Activated CD4-positive, alpha-beta memory T cell treated with anti-CD3 and anti-CD28 coated beads, Interleukin-2, amount 10 ng/mL, durations not matched to agents 7 days and 5 days (primary cell): ENCODE data around the gene IZUMO4. TPM values are rescaled to one million over a fixed set of nuclear protein-coding genes. Genes with fewer than 3 reads are reported as not detected.
"Not testable (repeated sequence)": the region's sequence is repeated elsewhere in the genome, so short reads cannot be mapped to it uniquely, and the experiment has no call there.

Experiments
- CTCF ChIA-PET: fragments of 350-600 bp; sonication (Branson Sonifier 250); formaldehyde crosslinking; loops from one replicate; lab custom pipeline; 2021; ENCODE audit warnings: antibody characterized with exemption, inconsistent platforms; lab: Charles Lee
- POLR2A ChIA-PET: fragments of 350-600 bp; sonication (Branson Sonifier 250); formaldehyde crosslinking; loops from one replicate; lab custom pipeline; 2021; ENCODE audit warnings: antibody characterized with exemption; lab: Charles Lee
- DNase-seq: peaks from one replicate; pipeline ENCODE4 v3.0.0-alpha.2; 2020
- H3K27ac Mint-ChIP-seq: one replicate; pipeline ENCODE4 v1.8.0; 2021; ENCODE audit warnings: mild to moderate bottlenecking, mixed read lengths
- H3K27me3 Mint-ChIP-seq: one replicate; pipeline ENCODE4 v1.8.0; 2021; ENCODE audit warnings: mixed read lengths
- H3K36me3 Mint-ChIP-seq: one replicate; pipeline ENCODE4 v1.8.0; 2021; ENCODE audit warnings: low read depth, mixed read lengths
- H3K4me1 Mint-ChIP-seq: one replicate; pipeline ENCODE4 v1.8.0; 2021; ENCODE audit warnings: mixed read lengths
- H3K4me3 Mint-ChIP-seq: one replicate; pipeline ENCODE4 v1.8.0; 2021; ENCODE audit warnings: mild to moderate bottlenecking, mixed read lengths
- H3K9me3 Mint-ChIP-seq: one replicate; pipeline ENCODE4 v1.8.0; 2021; ENCODE audit warnings: mixed read lengths
- total RNA-seq, 2 experiments: library from RNA; stranded (reverse); gene quantifications; one replicate each; pipeline ENCODE4 v1.2.3, GENCODE V29; 2021

IZUMO4 gene
- total RNA-seq, 2 experiments from 2014 or later: 10.3 to 10.5 TPM

DNA sequence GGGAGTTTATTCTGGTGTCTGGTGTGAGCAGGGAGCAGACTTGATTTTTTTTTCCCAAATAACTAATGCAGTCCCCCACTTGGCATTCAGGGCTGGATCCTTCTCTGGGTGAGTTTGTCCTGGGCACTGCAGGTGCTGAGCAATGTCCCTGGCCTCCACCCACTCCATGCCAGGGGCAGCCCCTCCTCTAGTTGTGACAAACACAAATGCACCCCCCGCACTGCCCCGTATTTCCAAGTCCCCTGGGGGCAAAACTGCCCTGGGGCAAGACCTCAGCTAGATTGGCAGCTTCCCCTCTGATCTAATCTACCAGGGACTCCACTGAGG, 7.0 kb upstream of the IZUMO4 start:
- Mint-ChIP-seq H3K4me1 (peaks cover 73% of the 10 kb centered on the region), H3K27ac (peak overlapping the region; percentile 92), H3K27me3 (no peaks in the 10 kb centered on the region), H3K9me3 (no peaks in the 10 kb centered on the region), H3K4me3 (peak overlapping the region; percentile 57), H3K36me3 (peaks cover 52% of the 10 kb centered on the region)
- no peak for DNase-seq
- POLR2A ChIA-PET: interaction anchor here (1.1 to 6.9 kb wide), 3 partner anchors 37 to 192 kb away, joined by 3 to 33 read pairs (median 6); partner anchors contain the start of gene MKNK2
- CTCF ChIA-PET: interaction anchor here (1.2 kb wide), 1 partner anchor 71 kb away, joined by 3 read pairs; no protein-coding TSS in a partner anchor

DNA sequence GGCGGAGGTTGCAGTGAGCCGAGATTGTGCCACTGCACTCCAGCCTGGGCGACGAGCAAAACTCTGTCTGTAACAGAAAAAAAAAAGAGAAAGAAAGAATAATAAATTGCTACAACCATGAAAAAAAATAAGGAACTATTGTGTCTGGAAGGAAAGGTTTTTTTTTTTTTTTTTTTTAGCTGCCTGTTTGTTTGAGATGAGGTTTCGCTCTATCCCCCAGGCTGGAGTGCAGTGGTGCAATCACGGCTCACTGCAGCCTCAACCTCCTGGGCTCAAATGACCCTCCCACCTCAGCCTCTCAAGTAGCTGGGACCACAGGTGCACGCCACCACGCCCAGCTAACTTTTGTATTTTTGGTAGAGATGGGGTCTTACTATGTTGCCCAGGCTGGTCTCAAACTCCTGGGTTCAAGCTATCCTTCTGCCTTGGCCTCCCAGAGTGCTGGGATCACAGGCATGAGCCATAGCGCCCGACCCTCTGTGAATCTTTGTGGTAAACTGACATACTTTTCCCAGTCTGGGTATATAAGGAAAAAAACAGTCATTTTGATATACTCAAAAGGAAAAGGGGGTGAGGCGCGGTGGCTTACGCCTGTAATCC, 4.7 kb upstream of the IZUMO4 start:
- Mint-ChIP-seq H3K27ac (peak overlapping the region; percentile 26), H3K36me3 (peaks cover 52% of the 10 kb centered on the region), H3K4me1 (peaks cover 61% of the 10 kb centered on the region)
- ChIA-PET POLR2A (interaction anchor here (1.1 to 5.0 kb wide), 4 partner anchors 7 to 40 kb away, joined by 3 to 118 read pairs (median 14); no protein-coding TSS in a partner anchor), CTCF (interaction anchor here (0.7 to 5.1 kb wide), 3 partner anchors 7 to 194 kb away, joined by 3 to 54 read pairs (median 4); no protein-coding TSS in a partner anchor)
- DNase-seq, H3K9me3 Mint-ChIP-seq, H3K4me3 Mint-ChIP-seq, H3K27me3 Mint-ChIP-seq: not testable (repeated sequence)

DNA sequence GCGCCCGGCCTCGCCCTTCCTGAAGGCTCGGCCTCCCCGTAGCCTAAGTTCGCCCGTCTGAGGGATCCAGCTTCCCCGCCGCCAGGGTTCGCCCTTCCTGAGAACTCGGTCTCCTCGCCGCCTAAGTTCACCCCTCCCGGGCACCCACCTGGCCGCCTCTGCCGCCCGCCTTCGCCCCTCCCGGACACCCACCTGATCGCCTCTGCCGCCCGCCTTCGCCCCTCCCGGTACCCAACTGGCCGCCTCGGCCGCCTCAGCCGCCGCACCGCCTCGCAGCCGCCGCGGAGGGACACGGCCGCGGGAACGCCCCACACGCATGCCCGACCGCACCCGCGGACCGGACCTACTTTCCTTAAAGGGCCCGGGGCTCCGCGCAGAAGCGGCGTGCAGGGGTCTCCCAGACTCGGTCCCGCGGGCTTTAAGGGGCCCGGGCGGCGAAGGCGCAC, 658 bp upstream of the IZUMO4 start, which contains the start of gene MOB3A:
Gene MOB3A (minus strand): TSS at position 293 of the 446 bp plus-strand sequence. CDS start 17,766 bp downstream, outside the sequence.
- Mint-ChIP-seq H3K36me3 (peaks cover 38% of the 10 kb centered on the region), H3K4me3 (peak within 1 kb of the TSS; percentile 99), H3K9me3 (no peaks in the 10 kb centered on the region), H3K4me1 (peaks cover 31% of the 10 kb centered on the region), H3K27ac (peak within 1 kb of the TSS; percentile 88), H3K27me3 (no peaks in the 10 kb centered on the region)
- DNase-seq: peak; percentile 89
- POLR2A ChIA-PET: interaction anchor here (0.8 to 5.0 kb wide), 9 partner anchors 11 to 201 kb away, joined by 3 to 118 read pairs (median 9); partner anchors contain the start of genes AP3D1 and MKNK2
- CTCF ChIA-PET: interaction anchor here (1.3 to 5.1 kb wide), 3 partner anchors 11 to 153 kb away, joined by 3 to 54 read pairs (median 4); partner anchors contain the start of gene AP3D1

DNA sequence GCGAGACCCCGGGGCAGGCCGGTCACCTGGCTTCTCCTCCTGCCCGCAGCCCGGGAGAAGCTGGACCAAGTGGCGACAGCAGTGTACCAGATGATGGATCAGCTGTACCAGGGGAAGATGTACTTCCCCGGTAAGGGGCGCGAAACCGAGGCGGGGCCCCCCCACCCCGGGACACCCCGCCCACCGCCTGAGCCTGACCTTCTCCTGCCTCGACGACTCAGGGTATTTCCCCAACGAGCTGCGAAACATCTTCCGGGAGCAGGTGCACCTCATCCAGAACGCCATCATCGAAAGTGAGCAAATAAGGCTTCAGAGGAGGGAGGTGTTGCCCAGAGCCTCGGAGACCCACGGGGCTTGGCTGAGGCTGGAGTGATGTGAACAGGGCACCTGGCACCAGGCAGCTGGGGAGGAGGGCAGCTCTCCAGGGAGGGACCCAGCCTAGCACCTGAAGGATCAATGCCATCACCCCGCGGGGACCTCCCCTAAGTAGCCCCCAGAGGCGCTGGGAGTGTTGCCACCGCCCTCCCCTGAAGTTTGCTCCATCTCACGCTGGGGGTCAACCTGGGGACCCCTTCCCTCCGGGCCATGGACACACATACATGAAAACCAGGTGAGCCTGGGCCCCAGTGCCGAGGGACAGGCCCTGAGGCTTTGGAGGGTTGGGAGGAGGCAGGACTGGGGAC, 629 bp downstream of the IZUMO4 start:
- Mint-ChIP-seq H3K9me3 (no peaks in the 10 kb centered on the region), H3K27me3 (no peaks in the 10 kb centered on the region), H3K4me1 (peaks cover 25% of the 10 kb centered on the region), H3K36me3 (peaks cover 45% of the 10 kb centered on the region), H3K4me3 (peak overlapping the region; percentile 77), H3K27ac (peak overlapping the region; percentile 78)
- ChIA-PET POLR2A (interaction anchor here (0.6 to 2.4 kb wide), 7 partner anchors 12 to 200 kb away, joined by 3 to 14 read pairs (median 3); no protein-coding TSS in a partner anchor), CTCF (interaction anchor here (1.0 to 1.5 kb wide), 4 partner anchors 45 to 199 kb away, joined by 3 to 5 read pairs (median 4); partner anchors contain the start of gene AP3D1)
- DNase-seq: peak; percentile 47

DNA sequence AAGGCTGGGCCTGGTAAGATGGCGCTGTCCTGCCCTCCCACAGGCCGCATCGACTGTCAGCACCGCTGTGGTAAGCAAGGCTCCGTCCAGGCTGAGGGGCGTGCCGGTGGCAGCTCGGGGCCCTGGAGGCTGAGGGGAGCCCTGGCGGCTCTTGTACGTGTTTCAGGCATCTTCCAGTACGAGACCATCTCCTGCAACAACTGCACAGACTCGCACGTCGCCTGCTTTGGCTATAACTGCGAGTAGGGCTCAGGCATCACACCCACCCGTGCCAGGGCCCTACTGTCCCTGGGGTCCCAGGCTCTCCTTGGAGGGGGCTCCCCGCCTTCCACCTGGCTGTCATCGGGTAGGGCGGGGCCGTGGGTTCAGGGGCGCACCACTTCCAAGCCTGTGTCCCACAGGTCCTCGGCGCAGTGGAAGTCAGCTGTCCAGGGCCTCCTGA, 1.2 kb downstream of the IZUMO4 start:
- ChIA-PET CTCF (interaction anchor here (1.0 to 1.5 kb wide), 3 partner anchors 46 to 200 kb away, joined by 3 to 5 read pairs (median 4); no protein-coding TSS in a partner anchor), POLR2A (interaction anchor here (0.8 to 2.4 kb wide), 4 partner anchors 15 to 201 kb away, joined by 3 to 14 read pairs (median 6); no protein-coding TSS in a partner anchor)
- Mint-ChIP-seq H3K4me1 (peaks cover 22% of the 10 kb centered on the region), H3K27ac (no peak overlapping the region), H3K9me3 (no peaks in the 10 kb centered on the region), H3K36me3 (peaks cover 40% of the 10 kb centered on the region), H3K4me3 (peak overlapping the region; percentile 21), H3K27me3 (no peaks in the 10 kb centered on the region)
- DNase-seq: no peak

DNA sequence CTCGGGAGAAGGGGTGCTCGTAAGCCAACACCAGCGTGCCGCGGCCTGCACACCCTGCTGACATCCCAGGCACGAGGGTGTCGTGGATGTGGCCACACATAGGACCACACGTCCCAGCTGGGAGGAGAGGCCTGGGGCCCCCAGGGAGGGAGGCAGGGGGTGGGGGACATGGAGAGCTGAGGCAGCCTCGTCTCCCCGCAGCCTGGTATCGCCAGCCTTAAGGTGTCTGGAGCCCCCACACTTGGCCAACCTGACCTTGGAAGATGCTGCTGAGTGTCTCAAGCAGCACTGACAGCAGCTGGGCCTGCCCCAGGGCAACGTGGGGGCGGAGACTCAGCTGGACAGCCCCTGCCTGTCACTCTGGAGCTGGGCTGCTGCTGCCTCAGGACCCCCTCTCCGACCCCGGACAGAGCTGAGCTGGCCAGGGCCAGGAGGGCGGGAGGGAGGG, 2.4 kb downstream of the IZUMO4 start:
- H3K4me3 Mint-ChIP-seq: no peak overlapping the region
- peaks cover 14% of the 10 kb centered on the region for H3K4me1 Mint-ChIP-seq
- CTCF ChIA-PET: interaction anchor here (1.2 kb wide), 1 partner anchor 79 kb away, joined by 5 read pairs; no protein-coding TSS in a partner anchor
- H3K27ac Mint-ChIP-seq: no peak overlapping the region
- no peak for DNase-seq
- no peaks in the 10 kb centered on the region for H3K27me3 Mint-ChIP-seq
- peaks cover 43% of the 10 kb centered on the region for H3K36me3 Mint-ChIP-seq
- POLR2A ChIA-PET: no interaction called here
- no peaks in the 10 kb centered on the region for H3K9me3 Mint-ChIP-seq

DNA sequence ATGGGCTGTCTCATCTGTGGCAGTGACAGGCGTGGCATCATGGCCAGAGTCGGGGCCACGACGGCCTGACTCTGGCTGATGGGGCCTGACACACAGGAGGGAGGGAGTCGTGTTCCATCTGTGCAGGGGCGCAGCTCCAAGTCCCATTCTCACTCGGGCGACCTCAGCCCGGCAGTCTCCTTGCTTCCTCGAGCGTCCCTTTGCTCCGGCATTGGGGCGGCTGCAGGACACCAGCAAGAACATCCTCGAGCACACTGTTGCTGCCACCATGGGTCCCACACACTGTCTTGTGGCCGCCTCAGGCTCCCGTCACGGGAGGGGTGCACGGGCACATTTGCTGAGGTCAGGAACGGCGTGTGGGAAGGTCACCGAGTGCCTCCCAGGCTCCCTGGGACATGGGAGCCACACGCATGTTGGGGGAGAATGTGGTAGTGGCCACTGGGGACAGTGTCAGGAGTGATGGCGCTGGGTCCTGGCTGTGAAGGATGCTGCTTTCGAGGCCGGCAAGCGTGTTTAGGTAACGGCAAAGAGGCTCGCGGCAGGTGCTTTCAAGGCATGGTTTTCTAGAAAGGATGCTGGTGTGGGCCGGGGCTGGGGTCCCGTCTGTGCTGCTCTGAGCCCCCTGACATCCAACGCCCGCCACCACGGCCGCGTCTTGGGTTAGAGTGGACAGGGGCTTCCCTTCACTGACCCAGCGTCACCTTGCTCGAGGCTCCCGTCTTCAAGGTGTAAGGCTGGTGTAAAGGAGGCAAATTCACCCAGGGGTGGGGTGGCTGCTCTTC, 3.4 kb downstream of the IZUMO4 start:
- Mint-ChIP-seq H3K4me3 (no peak overlapping the region), H3K4me1 (peaks cover 11% of the 10 kb centered on the region), H3K27ac (no peak overlapping the region), H3K27me3 (no peaks in the 10 kb centered on the region), H3K36me3 (peaks cover 41% of the 10 kb centered on the region), H3K9me3 (no peaks in the 10 kb centered on the region)
- no peak for DNase-seq
- ChIA-PET POLR2A (no interaction called here), CTCF (no interaction called here)

DNA sequence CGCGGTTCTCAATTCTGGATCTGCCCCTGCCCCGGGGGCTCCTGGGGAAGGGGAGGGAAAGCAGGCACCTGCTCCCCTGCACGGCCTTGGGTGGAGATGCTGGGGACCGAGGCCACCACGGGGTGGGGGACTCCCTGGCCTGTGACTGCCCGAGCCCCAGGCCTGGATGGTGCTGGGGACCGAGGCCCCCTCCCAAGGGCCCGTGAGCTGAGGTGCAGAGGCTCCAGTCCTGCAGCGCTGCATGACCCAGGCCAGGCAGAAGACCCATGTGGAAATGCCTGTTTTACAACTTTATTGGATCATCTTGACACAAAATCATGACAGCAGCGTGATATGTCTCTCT, 4.0 kb downstream of the IZUMO4 start:
- Mint-ChIP-seq H3K4me3 (no peak overlapping the region), H3K27ac (no peak overlapping the region), H3K4me1 (peaks cover 11% of the 10 kb centered on the region), H3K9me3 (no peaks in the 10 kb centered on the region), H3K36me3 (peaks cover 42% of the 10 kb centered on the region), H3K27me3 (no peaks in the 10 kb centered on the region)
- ChIA-PET CTCF (no interaction called here), POLR2A (no interaction called here)
- no peak for DNase-seq

DNA sequence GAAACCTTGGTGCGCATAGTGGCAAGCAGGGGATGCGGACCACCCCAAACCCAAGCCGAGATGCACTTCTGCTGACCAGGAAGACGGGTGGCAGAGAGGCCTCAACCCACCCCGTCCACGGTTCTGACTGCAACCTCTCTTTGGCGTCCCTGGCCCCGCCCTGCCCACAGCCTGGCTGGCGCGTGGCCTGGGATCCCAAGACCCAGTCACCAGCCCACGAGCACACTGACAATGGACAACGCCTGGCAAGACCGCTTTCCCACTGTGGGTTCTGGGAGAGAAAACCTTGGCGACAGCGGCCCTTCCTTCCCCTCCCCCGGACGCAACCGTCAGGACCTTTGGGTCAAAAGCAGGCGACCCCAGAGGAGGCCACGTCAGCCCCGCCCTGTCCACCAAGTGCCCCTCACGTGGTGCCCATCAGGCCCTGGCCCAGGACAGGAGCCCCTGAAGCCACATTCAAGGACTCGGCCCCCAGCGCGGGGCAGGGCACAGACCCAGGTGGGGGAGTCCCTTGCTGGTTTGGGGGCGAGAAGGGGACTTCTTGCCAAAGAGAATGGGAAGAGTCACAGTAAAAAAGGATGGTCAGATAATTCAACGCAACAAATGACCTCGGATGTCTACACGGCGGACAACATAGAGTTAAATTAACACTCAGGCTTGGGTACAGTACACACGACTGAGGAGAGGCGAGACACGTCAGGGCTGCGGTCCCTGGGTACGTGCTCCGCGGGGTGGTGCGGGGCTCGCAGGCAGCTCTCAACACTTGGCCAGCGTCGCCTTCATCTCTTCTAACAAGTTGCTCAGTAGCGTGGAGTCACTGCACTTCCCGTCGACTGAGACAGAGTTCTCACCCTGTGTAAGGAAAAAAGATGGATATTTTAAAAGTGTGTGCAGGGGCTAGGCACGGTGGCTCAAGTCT, 5.0 kb downstream of the IZUMO4 start:
- H3K27ac Mint-ChIP-seq: no peak overlapping the region
- CTCF ChIA-PET: no interaction called here
- DNase-seq: no peak
- no peaks in the 10 kb centered on the region for H3K9me3 Mint-ChIP-seq
- POLR2A ChIA-PET: no interaction called here
- H3K27me3 Mint-ChIP-seq: no peaks in the 10 kb centered on the region
- H3K4me1 Mint-ChIP-seq: peaks cover 11% of the 10 kb centered on the region
- peaks cover 49% of the 10 kb centered on the region for H3K36me3 Mint-ChIP-seq
- no peak overlapping the region for H3K4me3 Mint-ChIP-seq

DNA sequence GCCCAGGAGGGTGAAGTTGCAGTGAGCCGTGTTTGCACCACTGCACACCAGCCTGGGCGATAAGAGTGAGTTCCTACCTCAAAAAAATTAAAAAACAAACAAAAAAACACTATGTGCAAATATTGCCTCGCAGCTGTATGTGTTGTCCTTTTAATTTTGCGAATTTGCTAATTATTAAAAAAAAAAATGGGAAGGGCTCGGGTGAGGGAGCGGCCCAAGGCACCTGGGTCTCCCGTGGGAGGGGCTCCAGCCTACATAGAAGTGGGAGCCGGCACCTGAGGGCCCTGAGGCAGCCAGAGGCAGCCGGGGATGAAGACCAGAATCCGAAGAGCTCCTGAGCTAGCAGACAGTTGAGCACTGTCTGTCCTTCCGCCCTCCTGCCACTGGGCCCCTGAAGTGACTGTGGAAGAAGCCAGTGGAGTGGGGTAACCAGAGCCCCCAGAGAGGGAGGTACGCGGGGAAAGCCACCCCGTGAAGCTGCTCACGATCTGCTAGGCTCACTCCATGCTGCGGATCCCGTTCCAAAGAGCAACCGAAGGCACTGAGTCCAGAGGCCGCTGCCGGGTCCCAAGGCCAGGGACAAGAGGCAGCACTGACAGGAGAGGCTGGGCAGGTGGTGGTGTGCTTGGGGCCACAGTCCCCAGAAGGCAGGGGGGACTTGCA, 6.5 kb downstream of the IZUMO4 start:
- no peak for DNase-seq
- no peak overlapping the region for H3K27ac Mint-ChIP-seq
- H3K36me3 Mint-ChIP-seq: peaks cover 61% of the 10 kb centered on the region
- POLR2A ChIA-PET: no interaction called here
- no peaks in the 10 kb centered on the region for H3K27me3 Mint-ChIP-seq
- no peaks in the 10 kb centered on the region for H3K9me3 Mint-ChIP-seq
- CTCF ChIA-PET: no interaction called here
- no peak overlapping the region for H3K4me3 Mint-ChIP-seq
- peaks cover 2% of the 10 kb centered on the region for H3K4me1 Mint-ChIP-seq

DNA sequence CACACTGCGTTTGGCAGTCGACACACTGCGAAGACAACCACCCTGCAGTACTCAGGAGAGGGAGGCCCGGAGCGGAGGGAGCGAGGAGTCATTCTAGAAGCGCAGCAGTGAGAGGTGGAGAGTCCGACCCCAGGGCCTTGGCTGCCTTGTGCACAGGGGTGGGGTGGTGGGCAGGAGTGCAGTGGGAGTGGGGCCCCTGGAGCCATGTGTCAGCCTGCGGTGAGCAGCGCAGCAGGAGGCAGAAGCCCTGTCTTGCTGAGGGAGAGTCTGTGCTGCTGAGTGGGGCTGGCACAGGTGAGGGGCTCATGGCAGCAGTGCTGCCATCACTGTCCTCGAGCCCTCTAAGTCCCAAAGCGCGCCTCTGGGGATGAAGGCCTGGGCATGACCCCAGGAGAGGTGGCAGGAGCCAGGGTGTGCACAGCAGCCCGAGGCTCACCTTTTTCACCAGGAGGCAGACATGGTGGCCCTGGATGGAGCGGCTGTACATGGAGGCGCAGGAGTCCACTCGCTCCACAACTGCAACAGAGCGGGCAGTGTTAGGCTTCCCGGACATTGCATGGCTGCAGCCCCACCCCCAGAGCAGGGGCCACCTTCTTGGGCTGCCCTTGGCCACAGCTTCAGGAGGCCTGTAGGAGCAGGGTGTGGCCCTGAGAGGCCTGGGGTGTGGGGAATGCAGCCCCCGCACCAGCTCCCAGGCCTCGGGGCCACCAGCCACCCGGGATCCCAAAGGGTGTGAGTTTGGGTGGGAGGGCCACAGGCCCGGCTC, 11.7 kb downstream of the IZUMO4 start:
- Mint-ChIP-seq H3K36me3 (peaks cover 68% of the 10 kb centered on the region), H3K4me3 (no peak overlapping the region), H3K27me3 (no peaks in the 10 kb centered on the region), H3K27ac (no peak overlapping the region), H3K4me1 (no peaks in the 10 kb centered on the region), H3K9me3 (no peaks in the 10 kb centered on the region)
- POLR2A ChIA-PET: no interaction called here
- CTCF ChIA-PET: interaction anchor here (0.7 kb wide), 1 partner anchor 208 kb away, joined by 3 read pairs; no protein-coding TSS in a partner anchor
- no peak for DNase-seq
